Astrocyte (in vitro differentiated cells and primary cell): Measurements from ENCODE around the gene LPO. TPM values are rescaled to one million over a fixed set of nuclear protein-coding genes. Genes with fewer than 3 reads are reported as not detected.

ENCODE experiments used
- DNase-seq: peaks from one replicate; pipeline ENCODE4 v3.0.0-alpha.2; 2010; ENCODE audit warnings: low read depth
- FAIRE-seq: peaks from 2 replicates; lab custom pipeline; 2011; peaks lifted over from hg19 to GRCh38; lab: Jason Lieb, UNC
- H2AFZ ChIP-seq: 2 replicates; pipeline ENCODE4 v1.6.0; 2012; ENCODE audit warnings: low read depth, low read length, inconsistent platforms
- H3K27ac ChIP-seq: 2 replicates; pipeline ENCODE4 v1.5.1; 2011; ENCODE audit warnings: low read depth, low read length, inconsistent platforms
- H3K27me3 ChIP-seq: 2 replicates; pipeline ENCODE4 v1.6.0; 2011; ENCODE audit warnings: low read length, inconsistent platforms; ENCODE audit not compliant: insufficient read depth
- H3K36me3 ChIP-seq: 2 replicates; pipeline ENCODE4 v1.5.1; 2011; ENCODE audit warnings: low read length, inconsistent platforms; ENCODE audit not compliant: insufficient read depth
- H3K4me1 ChIP-seq: 2 replicates; pipeline ENCODE4 v1.5.1; 2011; ENCODE audit warnings: low read length, inconsistent platforms; ENCODE audit not compliant: insufficient read depth
- H3K4me2 ChIP-seq: 2 replicates; pipeline ENCODE4 v1.6.0; 2012; ENCODE audit warnings: low read length, inconsistent platforms
- H3K4me3 ChIP-seq: 2 replicates; pipeline ENCODE4 v1.5.1; 2011; ENCODE audit warnings: low read depth, mild to moderate bottlenecking, low read length, inconsistent platforms; ENCODE audit not compliant: insufficient read depth
- H3K79me2 ChIP-seq: 2 replicates; pipeline ENCODE4 v1.6.0; 2012; ENCODE audit warnings: mild to moderate bottlenecking, low read length, inconsistent platforms; ENCODE audit not compliant: insufficient read depth
- H3K9ac ChIP-seq: 2 replicates; pipeline ENCODE4 v1.6.0; 2012; ENCODE audit warnings: mild to moderate bottlenecking, low read length, inconsistent platforms
- H3K9me3 ChIP-seq: 2 replicates; pipeline ENCODE4 v1.5.1; 2012; ENCODE audit warnings: low read depth, mild to moderate bottlenecking, low read length, inconsistent platforms; ENCODE audit not compliant: insufficient read depth
- H4K20me1 ChIP-seq: 2 replicates; pipeline ENCODE4 v1.6.0; 2012; ENCODE audit warnings: low read length, inconsistent platforms; ENCODE audit not compliant: insufficient read depth
- H3K27ac Mint-ChIP-seq: one replicate; pipeline ENCODE4 v1.8.0; 2021; ENCODE audit warnings: mild to moderate bottlenecking, mixed read lengths; ENCODE audit not compliant: unreplicated experiment
- H3K27me3 Mint-ChIP-seq: one replicate; pipeline ENCODE4 v1.8.0; 2021; ENCODE audit warnings: low read depth, mixed read lengths; ENCODE audit not compliant: unreplicated experiment
- H3K36me3 Mint-ChIP-seq: one replicate; pipeline ENCODE4 v1.8.0; 2021; ENCODE audit warnings: low read depth, mixed read lengths; ENCODE audit not compliant: unreplicated experiment
- H3K4me1 Mint-ChIP-seq: one replicate; pipeline ENCODE4 v1.8.0; 2021; ENCODE audit warnings: low read depth, mixed read lengths; ENCODE audit not compliant: unreplicated experiment
- H3K4me3 Mint-ChIP-seq: one replicate; pipeline ENCODE4 v1.8.0; 2021; ENCODE audit warnings: mild to moderate bottlenecking, moderate library complexity, mixed read lengths; ENCODE audit not compliant: unreplicated experiment
- H3K9me3 Mint-ChIP-seq: one replicate; pipeline ENCODE4 v1.8.0; 2021; ENCODE audit warnings: mild to moderate bottlenecking, mixed read lengths; ENCODE audit not compliant: unreplicated experiment
- CTCF ChIP-seq: IDR thresholded peaks from 2 replicates; pipeline ENCODE4 v1.5.1; 2011; ENCODE audit warnings: low read depth, mild to moderate bottlenecking, inconsistent platforms, low read length, moderate library complexity; ENCODE audit not compliant: insufficient read depth
- EZH2 ChIP-seq: IDR thresholded peaks from 2 replicates; pipeline ENCODE4 v1.6.1; 2012; ENCODE audit warnings: mild to moderate bottlenecking, low read length, inconsistent platforms; ENCODE audit not compliant: insufficient read depth
- total RNA-seq: library from RNA; stranded (reverse); gene quantifications from 2 replicates; pipeline ENCODE4 v1.2.1, GENCODE V29; 2021

LPO gene
- total RNA-seq, 1 donor from 2014 or later, result not detected

GRCh38 chr17:58217766-58218165 lies 20.6 kb upstream of the LPO start:
- DNase-seq, result no peak
- Mint-ChIP-seq H3K4me1 (peaks cover 3% of the 10 kb centered on the region), H3K27ac (no peak overlapping the region), H3K36me3 (peaks cover 2% of the 10 kb centered on the region), H3K4me3 (peak overlapping the region; percentile 67), H3K27me3 (no peaks in the 10 kb centered on the region), H3K9me3 (no peaks in the 10 kb centered on the region)
- no peak for TF ChIP-seq EZH2
- TF ChIP-seq CTCF, result no peak
- Histone ChIP-seq H4K20me1 (no peaks in the 10 kb centered on the region), H3K79me2 (no peaks in the 10 kb centered on the region), H3K4me1 (peaks cover 7% of the 10 kb centered on the region), H3K4me2 (no peak overlapping the region), H3K4me3 (no peak overlapping the region), H3K27me3 (no peaks in the 10 kb centered on the region), H3K9ac (no peak overlapping the region), H2AFZ (no peak overlapping the region), H3K27ac (no peak overlapping the region), H3K36me3 (no peaks in the 10 kb centered on the region), H3K9me3 (no peaks in the 10 kb centered on the region)
- no peak for FAIRE-seq

DNA sequence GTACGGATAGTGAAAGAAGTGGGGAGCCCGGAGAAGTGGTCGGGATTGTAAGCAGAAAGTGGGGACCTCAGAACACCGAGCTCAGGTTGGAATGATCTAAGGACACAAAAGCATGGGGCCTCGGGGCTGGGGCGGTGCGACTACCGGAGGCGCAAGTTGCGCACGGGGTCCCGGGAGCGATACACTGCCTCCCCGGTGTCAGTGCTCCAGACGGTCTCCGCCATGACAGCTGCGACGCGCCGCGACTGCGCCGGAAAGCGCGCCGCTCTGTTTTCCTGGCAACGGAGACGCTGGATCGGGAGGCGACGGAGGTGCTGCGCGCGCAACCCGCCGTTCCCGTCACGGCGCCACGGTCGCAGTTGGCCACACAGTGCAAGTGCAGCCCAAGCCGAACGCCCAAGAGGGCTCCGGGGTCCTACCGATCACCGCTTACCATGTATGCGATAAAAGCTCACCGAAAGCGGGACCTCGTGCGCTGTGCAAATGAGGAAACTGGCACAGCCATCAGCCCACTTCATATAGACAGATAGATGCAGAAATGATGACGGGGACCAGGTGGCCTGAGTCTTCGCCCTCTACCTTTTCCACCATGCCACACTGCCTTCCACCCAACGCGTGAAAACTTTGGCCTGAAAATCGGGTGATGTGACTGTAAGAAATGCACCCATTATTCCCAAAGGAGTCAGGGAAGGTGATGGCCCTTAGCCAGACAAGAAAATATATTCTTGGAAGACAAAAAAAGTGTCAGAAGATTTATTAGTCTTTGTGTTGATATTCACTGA lies 19.2 kb upstream of the LPO start, which contains the start of gene MKS1:
TSS of gene MKS1 (minus strand) at position 249 of the 782 bp plus-strand sequence. CDS start at position 224, 25 bp downstream.
- H3K36me3 ChIP-seq, result no peaks in the 10 kb centered on the region
- peak within 1 kb of the TSS; percentile 91 for H3K4me3 Mint-ChIP-seq
- H2AFZ ChIP-seq, result peak within 1 kb of the TSS; percentile 99
- H3K27ac ChIP-seq, result peak within 1 kb of the TSS; percentile 82
- no peaks in the 10 kb centered on the region for H3K27me3 Mint-ChIP-seq
- FAIRE-seq (peak; percentile 26), DNase-seq (peak; percentile 67)
- peak within 1 kb of the TSS; percentile 89 for H3K27ac Mint-ChIP-seq
- no peaks in the 10 kb centered on the region for H3K27me3 ChIP-seq
- TF ChIP-seq EZH2, result no peak
- peak; percentile 42 for TF ChIP-seq CTCF
- no peaks in the 10 kb centered on the region for H4K20me1 ChIP-seq
- no peaks in the 10 kb centered on the region for H3K36me3 Mint-ChIP-seq
- H3K4me1 Mint-ChIP-seq, result peaks cover 5% of the 10 kb centered on the region
- peak within 1 kb of the TSS; percentile 93 for H3K9ac ChIP-seq
- H3K4me3 ChIP-seq, result peak within 1 kb of the TSS; percentile 96
- peaks cover 10% of the 10 kb centered on the region for H3K4me1 ChIP-seq
- no peaks in the 10 kb centered on the region for H3K79me2 ChIP-seq
- H3K9me3 Mint-ChIP-seq, result no peaks in the 10 kb centered on the region
- no peaks in the 10 kb centered on the region for H3K9me3 ChIP-seq
- H3K4me2 ChIP-seq, result peak within 1 kb of the TSS; percentile 99

DNA sequence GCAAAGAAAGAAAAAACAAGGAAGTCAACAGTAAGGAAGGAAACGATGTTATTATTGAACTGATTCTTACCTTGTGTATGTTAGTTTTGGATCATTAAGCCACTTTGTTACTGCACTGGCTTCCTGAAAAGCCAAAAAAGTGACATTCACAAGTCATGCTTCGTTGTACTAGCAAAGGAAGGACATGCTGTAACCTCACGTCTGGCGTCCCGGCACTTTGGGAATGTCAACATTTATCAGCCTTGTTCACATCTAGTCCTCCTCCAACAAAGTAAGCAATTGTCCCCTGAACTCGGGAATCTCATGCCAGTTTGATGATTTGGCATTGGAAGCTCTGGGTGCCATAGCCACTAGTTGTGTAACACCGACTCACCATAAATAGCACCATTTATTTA lies 18.6 kb upstream of the LPO start:
- Histone ChIP-seq H3K4me1 (peaks cover 14% of the 10 kb centered on the region), H3K4me3 (peak overlapping the region; percentile 96), H3K9ac (peak overlapping the region; percentile 93), H3K79me2 (no peaks in the 10 kb centered on the region), H3K27ac (no peak overlapping the region), H3K4me2 (peak overlapping the region; percentile 99), H4K20me1 (no peaks in the 10 kb centered on the region), H3K36me3 (no peaks in the 10 kb centered on the region), H3K9me3 (no peaks in the 10 kb centered on the region), H3K27me3 (no peaks in the 10 kb centered on the region), H2AFZ (peak overlapping the region; percentile 99)
- FAIRE-seq, result no peak
- Mint-ChIP-seq H3K9me3 (no peaks in the 10 kb centered on the region), H3K27me3 (no peaks in the 10 kb centered on the region), H3K4me1 (peaks cover 10% of the 10 kb centered on the region), H3K27ac (peak overlapping the region; percentile 89), H3K36me3 (no peaks in the 10 kb centered on the region), H3K4me3 (peak overlapping the region; percentile 91)
- no peak for DNase-seq
- TF ChIP-seq CTCF, result no peak
- no peak for TF ChIP-seq EZH2
